IPS-NIHi7 (cell line): ENCODE results near the gene BORCS8.
"Not testable (repeated sequence)": the region's sequence is repeated elsewhere in the genome, so short reads cannot be mapped to it uniquely, and the experiment has no call there.

Source experiments
- DNase-seq: peaks from one replicate; pipeline ENCODE4 v3.0.0; 2012; ENCODE audit warnings: mixed read lengths; ENCODE audit errors: extremely low spot score

BORCS8 gene

GRCh38 chr19:19192078-19192882 lies at the start of gene BORCS8, which contains the start of gene RFXANK:
Gene BORCS8, minus strand, starts transcription at chr19:19192152. Its CDS starts 35 bp downstream, at chr19:19192117.
Gene RFXANK, plus strand, starts transcription at chr19:19192258. Its CDS starts 1,689 bp downstream, at chr19:19193947.
- peak; percentile 98 for DNase-seq

GRCh38 chr19:19240476-19240875 lies 48.5 kb upstream of the BORCS8 start:
- DNase-seq: no peak

GRCh38 chr19:19239675-19240074 lies 47.7 kb upstream of the BORCS8 start:
- no peak for DNase-seq

GRCh38 chr19:19238126-19238894 lies 46.4 kb upstream of the BORCS8 start:
- no peak for DNase-seq

- DNase-seq: no peak
These were observed 44.2 kb upstream of the BORCS8 start for GRCh38 chr19:19236173-19236572.

GRCh38 chr19:19234220-19234816 lies 42.4 kb upstream of the BORCS8 start:
- no peak for DNase-seq

- peak; percentile 7 for DNase-seq
These were observed 40.3 kb upstream of the BORCS8 start for GRCh38 chr19:19232261-19232721.

- no peak for DNase-seq
These were observed 39.0 kb upstream of the BORCS8 start for GRCh38 chr19:19230999-19231398.

GRCh38 chr19:19229701-19230100 lies 37.7 kb upstream of the BORCS8 start:
- DNase-seq: no peak

GRCh38 chr19:19227217-19227616 lies 35.3 kb upstream of the BORCS8 start:
- no peak for DNase-seq

GRCh38 chr19:19226663-19227062 lies 34.7 kb upstream of the BORCS8 start:
- no peak for DNase-seq

- DNase-seq: no peak
These were observed 34.3 kb upstream of the BORCS8 start for GRCh38 chr19:19226204-19226603.

GRCh38 chr19:19224852-19225494 lies 33.0 kb upstream of the BORCS8 start:
- peak; percentile 97 for DNase-seq

- no peak for DNase-seq
These were observed 32.3 kb upstream of the BORCS8 start for GRCh38 chr19:19224150-19224851.

GRCh38 chr19:19223636-19224035 lies 31.7 kb upstream of the BORCS8 start:
- DNase-seq: no peak

GRCh38 chr19:19223060-19223459 lies 31.1 kb upstream of the BORCS8 start:
- no peak for DNase-seq

GRCh38 chr19:19221000-19221399 lies 29.0 kb upstream of the BORCS8 start:
- DNase-seq: not testable (repeated sequence)

- DNase-seq: no peak
These were observed 27.0 kb upstream of the BORCS8 start for GRCh38 chr19:19218911-19219310.

- no peak for DNase-seq
These were observed 25.1 kb upstream of the BORCS8 start for GRCh38 chr19:19217099-19217498.

- DNase-seq: no peak
These were observed 23.8 kb upstream of the BORCS8 start for GRCh38 chr19:19215792-19216191.

- DNase-seq: peak; percentile 89
These were observed 22.9 kb upstream of the BORCS8 start for GRCh38 chr19:19214892-19215291.
